HepG2 (cell line): ENCODE results near the gene SLA2. TPM values are rescaled to one million over a fixed set of nuclear protein-coding genes. Genes with fewer than 3 reads are reported as not detected.

Experiments used
- GZF1 ChIP-seq: sonication (generic); formaldehyde crosslinking; IDR thresholded peaks from 2 replicates; pipeline ENCODE4 v1.5.1; 2020; ENCODE audit warnings: mild to moderate bottlenecking, missing genetic modification reagents
- KMT2A ChIP-seq: sonication (generic); formaldehyde crosslinking; IDR thresholded peaks from 2 replicates; pipeline ENCODE4 v1.4.0; 2020; ENCODE audit warnings: missing genetic modification reagents
- KMT2B ChIP-seq: IDR thresholded peaks from 2 replicates; pipeline ENCODE4 v1.6.1; 2016; ENCODE audit warnings: missing genetic modification reagents, missing compliant biosample characterization
- MZF1 ChIP-seq: sonication (generic); formaldehyde crosslinking; IDR thresholded peaks from 2 replicates; pipeline ENCODE4 v1.8.1; 2023; ENCODE audit warnings: mild to moderate bottlenecking, missing genetic modification reagents, borderline replicate concordance
- SOX5 ChIP-seq: IDR thresholded peaks from 2 replicates; pipeline ENCODE4 v1.6.1; 2016; ENCODE audit warnings: borderline replicate concordance
- ZNF160 ChIP-seq: sonication (generic); formaldehyde crosslinking; IDR thresholded peaks from 2 replicates; pipeline ENCODE4 v1.8.0; 2022; ENCODE audit warnings: mild to moderate bottlenecking, inconsistent platforms, missing genetic modification reagents
- ZNF225 ChIP-seq: sonication (generic); formaldehyde crosslinking; IDR thresholded peaks from 2 replicates; pipeline ENCODE4 v1.4.0; 2020; ENCODE audit warnings: mild to moderate bottlenecking, missing genetic modification reagents
- ZNF773 ChIP-seq: sonication (generic); formaldehyde crosslinking; IDR thresholded peaks from 2 replicates; pipeline ENCODE4 v1.4.0; 2020; ENCODE audit warnings: missing genetic modification reagents, borderline replicate concordance
- polyA plus RNA-seq, 8 experiments: library from polyadenylated mRNA; depleted of rRNA in 3 of 8; stranded (reverse) in 7 of 8; unstranded in 1 of 8; fragments of >200 nt; fragmentation: Illumina TruSeq in 4 of 8; extraction: Trizol in 4 of 8; gene quantifications; 2 replicates each; pipeline versions ENCODE4 v1.2.1 to v1.2.3, GENCODE V29; 2011 to 2016; ENCODE audit warnings: low read depth in 4 of 8, missing spikeins in 1 of 8, mixed read lengths in 1 of 8; ENCODE audit not compliant: insufficient read depth in 1 of 8
- total RNA-seq, 5 experiments: library from RNA; depleted of rRNA; stranded (reverse); fragments of >200 nt; fragmentation: Illumina TruSeq; extraction: Trizol; gene quantifications; 2 replicates each; pipeline ENCODE4 v1.2.3, GENCODE V29; 2016; ENCODE audit warnings: low read depth in 1 of 5
- TF ChIP-seq, protein P1 (sequence below): sonication (generic); formaldehyde crosslinking; IDR thresholded peaks from 2 replicates; pipeline ENCODE4 v1.4.0; 2020; ENCODE audit warnings: mild to moderate bottlenecking, missing genetic modification reagents
- TF ChIP-seq, protein P2 (sequence below), 2 experiments: fragments of 450-650 bp in 1 of 2; sonication (generic) in 1 of 2; formaldehyde crosslinking in 1 of 2; IDR thresholded peaks; 2 replicates each; pipeline versions ENCODE4 v1.6.1 to v1.8.0; 2016 to 2022; ENCODE audit warnings: antibody characterized with exemption in 1 of 2, mild to moderate bottlenecking in 1 of 2, missing genetic modification reagents in 1 of 2
- TF ChIP-seq, protein P3 (sequence below): sonication (generic); formaldehyde crosslinking; IDR thresholded peaks from 2 replicates; pipeline ENCODE4 v1.5.0; 2020; ENCODE audit warnings: mild to moderate bottlenecking, missing genetic modification reagents

Gene SLA2
- total and polyA plus RNA-seq, 2 of the 13 experiments (the other 11 are each of a cell fraction or from before 2014, with no cell fraction given) = 1.6 to 3.6 TPM

DNA sequence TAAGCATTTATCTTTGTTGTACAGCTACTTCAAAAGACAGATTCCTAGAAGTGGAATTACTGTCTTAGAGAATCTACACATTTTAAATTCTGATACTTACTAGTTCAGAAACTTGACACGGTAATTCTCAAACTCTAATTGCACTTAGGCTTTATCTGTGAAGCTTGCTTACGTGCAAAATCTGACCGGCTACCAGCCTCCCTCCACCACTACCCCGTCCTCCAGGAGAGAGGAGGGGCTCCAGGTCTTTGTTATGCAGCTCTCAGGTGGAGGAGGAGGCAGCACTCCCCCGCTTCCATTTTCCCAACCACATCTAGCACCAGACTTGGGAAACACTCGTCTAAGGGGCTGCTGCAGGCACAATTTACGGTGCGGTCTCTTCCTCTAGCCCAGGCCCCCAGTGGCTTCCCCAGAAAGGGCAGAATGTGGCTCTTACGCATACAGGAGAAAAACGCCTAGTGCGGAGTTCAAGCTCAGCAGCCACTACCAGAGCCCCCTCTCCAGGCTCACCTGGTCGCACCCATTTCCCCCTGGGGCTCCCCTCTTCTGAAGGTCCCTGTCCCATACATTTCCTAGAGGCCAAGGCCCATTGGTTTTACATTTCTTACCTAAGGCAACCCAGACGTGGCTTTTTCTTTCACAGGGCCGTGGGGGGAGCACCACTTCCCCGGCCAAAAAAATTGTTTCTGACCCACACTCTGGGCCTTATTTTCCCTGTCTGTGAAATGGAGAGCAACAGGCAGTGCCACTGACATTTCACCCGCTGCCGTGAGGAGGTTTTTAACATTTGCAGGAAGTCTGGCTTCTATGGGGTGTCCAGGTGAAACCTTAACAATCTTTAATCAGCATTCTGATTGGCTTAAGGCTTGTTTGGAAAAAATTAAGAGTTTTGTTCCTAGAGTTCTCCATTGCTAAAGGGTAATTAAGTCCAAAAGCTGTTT, 74.2 kb downstream of the SLA2 start (continued):
- TF ChIP-seq, protein P1, sequence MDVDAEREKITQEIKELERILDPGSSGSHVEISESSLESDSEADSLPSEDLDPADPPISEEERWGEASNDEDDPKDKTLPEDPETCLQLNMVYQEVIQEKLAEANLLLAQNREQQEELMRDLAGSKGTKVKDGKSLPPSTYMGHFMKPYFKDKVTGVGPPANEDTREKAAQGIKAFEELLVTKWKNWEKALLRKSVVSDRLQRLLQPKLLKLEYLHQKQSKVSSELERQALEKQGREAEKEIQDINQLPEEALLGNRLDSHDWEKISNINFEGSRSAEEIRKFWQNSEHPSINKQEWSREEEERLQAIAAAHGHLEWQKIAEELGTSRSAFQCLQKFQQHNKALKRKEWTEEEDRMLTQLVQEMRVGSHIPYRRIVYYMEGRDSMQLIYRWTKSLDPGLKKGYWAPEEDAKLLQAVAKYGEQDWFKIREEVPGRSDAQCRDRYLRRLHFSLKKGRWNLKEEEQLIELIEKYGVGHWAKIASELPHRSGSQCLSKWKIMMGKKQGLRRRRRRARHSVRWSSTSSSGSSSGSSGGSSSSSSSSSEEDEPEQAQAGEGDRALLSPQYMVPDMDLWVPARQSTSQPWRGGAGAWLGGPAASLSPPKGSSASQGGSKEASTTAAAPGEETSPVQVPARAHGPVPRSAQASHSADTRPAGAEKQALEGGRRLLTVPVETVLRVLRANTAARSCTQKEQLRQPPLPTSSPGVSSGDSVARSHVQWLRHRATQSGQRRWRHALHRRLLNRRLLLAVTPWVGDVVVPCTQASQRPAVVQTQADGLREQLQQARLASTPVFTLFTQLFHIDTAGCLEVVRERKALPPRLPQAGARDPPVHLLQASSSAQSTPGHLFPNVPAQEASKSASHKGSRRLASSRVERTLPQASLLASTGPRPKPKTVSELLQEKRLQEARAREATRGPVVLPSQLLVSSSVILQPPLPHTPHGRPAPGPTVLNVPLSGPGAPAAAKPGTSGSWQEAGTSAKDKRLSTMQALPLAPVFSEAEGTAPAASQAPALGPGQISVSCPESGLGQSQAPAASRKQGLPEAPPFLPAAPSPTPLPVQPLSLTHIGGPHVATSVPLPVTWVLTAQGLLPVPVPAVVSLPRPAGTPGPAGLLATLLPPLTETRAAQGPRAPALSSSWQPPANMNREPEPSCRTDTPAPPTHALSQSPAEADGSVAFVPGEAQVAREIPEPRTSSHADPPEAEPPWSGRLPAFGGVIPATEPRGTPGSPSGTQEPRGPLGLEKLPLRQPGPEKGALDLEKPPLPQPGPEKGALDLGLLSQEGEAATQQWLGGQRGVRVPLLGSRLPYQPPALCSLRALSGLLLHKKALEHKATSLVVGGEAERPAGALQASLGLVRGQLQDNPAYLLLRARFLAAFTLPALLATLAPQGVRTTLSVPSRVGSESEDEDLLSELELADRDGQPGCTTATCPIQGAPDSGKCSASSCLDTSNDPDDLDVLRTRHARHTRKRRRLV = no peak
- TF ChIP-seq MZF1 (CRISPR knock-in tag) (no peak), KMT2A (peak; percentile 69), ZNF225 (CRISPR knock-in tag) (peak; percentile 39; the same call in 1 of the 2 replicates), ZNF160 (CRISPR knock-in tag) (no peak), GZF1 (CRISPR knock-in tag) (0 out of 2 replicates have a peak, but pooled peaks have one; percentile 43), SOX5 (no peak), KMT2B (CRISPR knock-in tag) (no peak; the same call in 1 of the 2 replicates), ZNF773 (CRISPR knock-in tag) (0 out of 2 replicates have a peak, but pooled peaks have one; percentile 55)
- TF ChIP-seq, protein P2, sequence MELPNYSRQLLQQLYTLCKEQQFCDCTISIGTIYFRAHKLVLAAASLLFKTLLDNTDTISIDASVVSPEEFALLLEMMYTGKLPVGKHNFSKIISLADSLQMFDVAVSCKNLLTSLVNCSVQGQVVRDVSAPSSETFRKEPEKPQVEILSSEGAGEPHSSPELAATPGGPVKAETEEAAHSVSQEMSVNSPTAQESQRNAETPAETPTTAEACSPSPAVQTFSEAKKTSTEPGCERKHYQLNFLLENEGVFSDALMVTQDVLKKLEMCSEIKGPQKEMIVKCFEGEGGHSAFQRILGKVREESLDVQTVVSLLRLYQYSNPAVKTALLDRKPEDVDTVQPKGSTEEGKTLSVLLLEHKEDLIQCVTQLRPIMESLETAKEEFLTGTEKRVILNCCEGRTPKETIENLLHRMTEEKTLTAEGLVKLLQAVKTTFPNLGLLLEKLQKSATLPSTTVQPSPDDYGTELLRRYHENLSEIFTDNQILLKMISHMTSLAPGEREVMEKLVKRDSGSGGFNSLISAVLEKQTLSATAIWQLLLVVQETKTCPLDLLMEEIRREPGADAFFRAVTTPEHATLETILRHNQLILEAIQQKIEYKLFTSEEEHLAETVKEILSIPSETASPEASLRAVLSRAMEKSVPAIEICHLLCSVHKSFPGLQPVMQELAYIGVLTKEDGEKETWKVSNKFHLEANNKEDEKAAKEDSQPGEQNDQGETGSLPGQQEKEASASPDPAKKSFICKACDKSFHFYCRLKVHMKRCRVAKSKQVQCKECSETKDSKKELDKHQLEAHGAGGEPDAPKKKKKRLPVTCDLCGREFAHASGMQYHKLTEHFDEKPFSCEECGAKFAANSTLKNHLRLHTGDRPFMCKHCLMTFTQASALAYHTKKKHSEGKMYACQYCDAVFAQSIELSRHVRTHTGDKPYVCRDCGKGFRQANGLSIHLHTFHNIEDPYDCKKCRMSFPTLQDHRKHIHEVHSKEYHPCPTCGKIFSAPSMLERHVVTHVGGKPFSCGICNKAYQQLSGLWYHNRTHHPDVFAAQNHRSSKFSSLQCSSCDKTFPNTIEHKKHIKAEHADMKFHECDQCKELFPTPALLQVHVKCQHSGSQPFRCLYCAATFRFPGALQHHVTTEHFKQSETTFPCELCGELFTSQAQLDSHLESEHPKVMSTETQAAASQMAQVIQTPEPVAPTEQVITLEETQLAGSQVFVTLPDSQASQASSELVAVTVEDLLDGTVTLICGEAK (IDR thresholded peaks at IDR 0.05) = no peak
- TF ChIP-seq, protein P2 (CRISPR knock-in tag; IDR thresholded peaks at IDR 0.05) = no peak
- TF ChIP-seq, protein P3, sequence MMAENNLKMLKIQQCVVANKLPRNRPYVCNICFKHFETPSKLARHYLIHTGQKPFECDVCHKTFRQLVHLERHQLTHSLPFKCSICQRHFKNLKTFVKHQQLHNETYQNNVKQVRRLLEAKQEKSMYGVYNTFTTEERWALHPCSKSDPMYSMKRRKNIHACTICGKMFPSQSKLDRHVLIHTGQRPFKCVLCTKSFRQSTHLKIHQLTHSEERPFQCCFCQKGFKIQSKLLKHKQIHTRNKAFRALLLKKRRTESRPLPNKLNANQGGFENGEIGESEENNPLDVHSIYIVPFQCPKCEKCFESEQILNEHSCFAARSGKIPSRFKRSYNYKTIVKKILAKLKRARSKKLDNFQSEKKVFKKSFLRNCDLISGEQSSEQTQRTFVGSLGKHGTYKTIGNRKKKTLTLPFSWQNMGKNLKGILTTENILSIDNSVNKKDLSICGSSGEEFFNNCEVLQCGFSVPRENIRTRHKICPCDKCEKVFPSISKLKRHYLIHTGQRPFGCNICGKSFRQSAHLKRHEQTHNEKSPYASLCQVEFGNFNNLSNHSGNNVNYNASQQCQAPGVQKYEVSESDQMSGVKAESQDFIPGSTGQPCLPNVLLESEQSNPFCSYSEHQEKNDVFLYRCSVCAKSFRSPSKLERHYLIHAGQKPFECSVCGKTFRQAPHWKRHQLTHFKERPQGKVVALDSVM = peak; percentile 32; the same call in 1 of the 2 replicates
